GM08714 (cell line): Measurements from ENCODE around the gene MYL5.
A peak's percentile ranks its signal among the peaks of the same experiment; 100 is the strongest.

Experiments
- H3K4me3 ChIP-seq: fragments of 200-500 bp; sonication (Bioruptor generic); 2 replicates; pipeline ENCODE4 v1.5.1; 2014; ENCODE audit warnings: mild to moderate bottlenecking, low read length, inconsistent platforms
- ZNF274 ChIP-seq: IDR thresholded peaks from 2 replicates; pipeline ENCODE4 v1.6.1; 2012; ENCODE audit warnings: mild to moderate bottlenecking, low read depth, low read length

MYL5 gene

GRCh38 chr4:658681-659667, 15.4 kb upstream of the MYL5 start:
- no peak for TF ChIP-seq ZNF274
- no peak overlapping the region for H3K4me3 ChIP-seq

DNA sequence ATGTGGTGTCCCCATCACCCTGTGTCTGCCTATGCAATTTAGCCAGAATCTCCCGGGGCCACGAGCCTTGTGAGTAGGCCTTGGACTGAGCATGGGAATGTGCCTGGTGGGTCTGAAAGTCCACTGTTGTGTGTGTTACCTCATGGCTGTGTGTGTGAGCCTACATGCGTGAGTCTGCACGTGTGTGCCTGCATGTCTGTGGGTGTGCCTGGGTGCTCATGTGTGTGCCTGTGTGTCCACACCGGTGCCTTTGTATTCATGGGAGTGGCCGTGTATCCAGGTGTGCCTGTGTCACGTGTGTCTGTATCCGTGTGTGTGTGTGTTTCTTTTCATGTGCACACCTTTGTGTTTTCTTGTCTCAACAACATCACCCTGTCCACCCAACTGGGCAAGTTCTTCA, 14.5 kb upstream of the MYL5 start:
- no peak overlapping the region for H3K4me3 ChIP-seq
- TF ChIP-seq ZNF274, result no peak

DNA sequence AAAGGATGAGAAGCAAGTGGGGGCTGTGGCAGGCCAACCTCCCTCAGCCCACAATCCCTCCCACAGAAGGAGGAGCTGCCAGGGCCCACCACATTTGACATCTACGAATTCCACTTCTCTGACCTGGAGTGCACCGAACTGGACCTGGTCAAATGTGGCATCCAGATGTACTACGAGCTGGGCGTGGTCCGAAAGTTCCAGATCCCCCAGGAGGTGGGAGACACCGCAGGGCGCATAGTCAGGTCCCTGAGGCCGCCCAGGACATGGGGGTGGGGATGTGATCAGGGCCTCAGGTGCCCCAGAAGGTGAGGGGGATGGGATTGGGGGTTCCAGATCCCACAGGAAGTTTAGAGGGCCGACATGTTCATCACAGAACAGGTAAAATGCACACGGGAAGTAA, 13.9 kb upstream of the MYL5 start:
- H3K4me3 ChIP-seq, result no peak overlapping the region
- TF ChIP-seq ZNF274, result no peak

- no peak overlapping the region for H3K4me3 ChIP-seq
- TF ChIP-seq ZNF274, result no peak
Observed at GRCh38 chr4:661231-661630, 13.1 kb upstream of the MYL5 start.

DNA sequence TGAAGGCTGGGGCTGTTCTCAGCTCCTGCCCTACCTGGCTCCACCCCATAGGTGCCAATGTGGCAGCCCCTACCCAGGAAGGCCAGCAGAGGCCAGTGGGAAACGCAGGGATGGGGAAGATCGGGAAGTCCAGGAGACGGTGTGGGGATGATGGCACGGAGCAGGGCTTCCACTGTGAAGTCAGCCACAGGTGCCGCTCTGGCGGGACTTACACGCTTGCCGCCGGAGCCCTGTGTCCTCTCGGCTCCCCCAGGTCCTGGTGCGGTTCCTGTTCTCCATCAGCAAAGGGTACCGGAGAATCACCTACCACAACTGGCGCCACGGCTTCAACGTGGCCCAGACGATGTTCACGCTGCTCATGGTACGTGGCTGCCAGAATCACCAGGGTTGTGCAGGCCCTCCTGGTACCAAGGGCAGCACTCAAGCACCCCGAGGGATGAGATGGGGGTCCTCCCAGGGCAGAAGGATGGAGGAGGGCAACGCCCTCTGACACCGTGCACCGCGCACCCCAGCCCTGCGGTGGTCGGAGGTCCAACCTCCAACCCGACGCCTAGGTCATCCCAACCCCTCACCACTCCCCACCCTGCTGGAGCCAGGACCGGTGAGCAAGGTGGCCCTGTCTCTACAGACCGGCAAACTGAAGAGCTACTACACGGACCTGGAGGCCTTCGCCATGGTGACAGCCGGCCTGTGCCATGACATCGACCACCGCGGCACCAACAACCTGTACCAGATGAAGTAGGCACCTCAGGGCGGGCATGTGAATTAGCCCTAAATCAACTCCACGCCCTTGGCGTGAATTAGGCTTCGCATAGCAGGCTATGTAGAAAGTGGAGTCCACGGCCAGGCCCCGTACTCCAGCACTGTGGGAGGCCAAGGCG, 12.2 kb upstream of the MYL5 start:
- TF ChIP-seq ZNF274, result no peak
- no peak overlapping the region for H3K4me3 ChIP-seq

DNA sequence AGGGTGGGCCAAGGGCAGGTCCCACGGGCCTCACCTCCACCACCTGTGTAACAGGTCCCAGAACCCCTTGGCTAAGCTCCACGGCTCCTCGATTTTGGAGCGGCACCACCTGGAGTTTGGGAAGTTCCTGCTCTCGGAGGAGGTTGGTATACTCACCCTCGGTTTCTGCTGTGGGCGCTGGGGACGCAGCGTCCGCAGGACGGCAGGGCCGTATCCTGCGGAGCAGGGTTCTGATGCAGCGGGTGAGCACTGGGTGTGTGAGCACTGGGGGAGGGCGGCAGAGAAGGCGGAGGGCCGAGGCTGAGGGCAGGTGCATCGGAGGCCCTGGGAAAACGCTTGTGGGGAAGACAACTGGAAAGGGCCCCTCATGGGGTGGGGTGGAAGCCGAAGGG, 11.3 kb upstream of the MYL5 start:
- no peak for TF ChIP-seq ZNF274
- peak overlapping the region; percentile 83; the same call in 1 of the 2 replicates for H3K4me3 ChIP-seq

- no peak for TF ChIP-seq ZNF274
- H3K4me3 ChIP-seq, result peak overlapping the region; percentile 83; the same call in 1 of the 2 replicates
Observed at GRCh38 chr4:663438-664428, 10.6 kb upstream of the MYL5 start.

- no peak for TF ChIP-seq ZNF274
- no peak overlapping the region; the same call in 1 of the 2 replicates for H3K4me3 ChIP-seq
Observed at GRCh38 chr4:664713-665231, 9.6 kb upstream of the MYL5 start.

DNA sequence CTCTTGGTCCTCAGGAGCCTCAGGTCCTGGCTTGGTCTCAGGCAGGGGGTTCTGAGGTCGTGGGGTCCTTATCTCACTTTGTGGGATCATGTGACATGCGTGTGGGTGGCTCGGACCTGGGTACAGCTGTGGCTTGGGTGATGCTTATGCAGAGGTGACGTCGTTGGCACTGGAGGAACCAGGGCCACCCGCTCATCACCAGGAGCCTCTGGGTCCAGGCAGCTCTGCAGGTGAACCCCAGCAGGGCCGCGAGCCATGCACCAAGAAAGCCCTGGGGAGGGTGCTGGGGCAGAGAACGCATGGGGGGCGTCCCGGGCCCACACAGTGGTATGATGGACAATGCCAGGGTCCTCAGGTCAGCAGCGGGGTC, 9.0 kb upstream of the MYL5 start:
- no peak overlapping the region for H3K4me3 ChIP-seq
- TF ChIP-seq ZNF274, result no peak

- no peak overlapping the region for H3K4me3 ChIP-seq
- no peak for TF ChIP-seq ZNF274
Observed at GRCh38 chr4:665751-666435, 8.4 kb upstream of the MYL5 start.

- no peak for TF ChIP-seq ZNF274
- no peak overlapping the region for H3K4me3 ChIP-seq
Observed at GRCh38 chr4:666436-666810, 7.9 kb upstream of the MYL5 start.

- no peak for TF ChIP-seq ZNF274
- no peak overlapping the region for H3K4me3 ChIP-seq
Observed at GRCh38 chr4:666822-667544, 7.4 kb upstream of the MYL5 start.
